GM12878 (cell line): ENCODE data around the gene ZFP28. TPM values are rescaled to one million over a fixed set of nuclear protein-coding genes. Genes with fewer than 3 reads are reported as not detected.
A peak's percentile ranks its signal among the peaks of the same experiment; 100 is the strongest.

ENCODE experiments used
- CREM ChIP-seq: IDR thresholded peaks from 2 replicates; pipeline ENCODE4 v1.6.1; 2014; ENCODE audit warnings: antibody characterized with exemption, low read depth
- DPF2 ChIP-seq: fragments of 450-650 bp; IDR thresholded peaks from 2 replicates; pipeline ENCODE4 v1.6.1; 2017; ENCODE audit warnings: mild to moderate bottlenecking
- GABPA ChIP-seq: IDR thresholded peaks from 2 replicates; pipeline ENCODE4 v1.6.1; 2014; ENCODE audit warnings: antibody characterized with exemption, low read depth, mild to moderate bottlenecking, inconsistent platforms
- KLF5 ChIP-seq: fragments of 450-650 bp; IDR thresholded peaks from 2 replicates; pipeline ENCODE4 v1.6.1; 2014; ENCODE audit warnings: mild to moderate bottlenecking; ENCODE audit not compliant: partially characterized antibody
- MYC ChIP-seq: IDR thresholded peaks from 2 replicates; pipeline ENCODE4 v1.6.1; 2011; ENCODE audit warnings: mild to moderate bottlenecking, low read length, moderate library complexity, inconsistent platforms; ENCODE audit not compliant: insufficient read depth, insufficient replicate concordance, insufficient read length, severe bottlenecking
- NR2C2 ChIP-seq: IDR thresholded peaks from 2 replicates; pipeline ENCODE4 v1.6.1; 2011; ENCODE audit warnings: borderline replicate concordance, low read depth; ENCODE audit not compliant: control insufficient read depth, insufficient read length
- SIX5 ChIP-seq: IDR thresholded peaks from 2 replicates; pipeline ENCODE4 v1.6.1; 2011; ENCODE audit warnings: mild to moderate bottlenecking, low read depth, low read length, moderate library complexity; ENCODE audit not compliant: severe bottlenecking
- SKIL ChIP-seq: fragments of 450-650 bp; IDR thresholded peaks from 2 replicates; pipeline ENCODE4 v1.6.1; 2017; ENCODE audit warnings: mild to moderate bottlenecking, low read depth, inconsistent platforms; ENCODE audit not compliant: poor library complexity, severe bottlenecking
- TAF1 ChIP-seq: IDR thresholded peaks from 2 replicates; pipeline ENCODE4 v1.6.1; 2011; ENCODE audit warnings: mild to moderate bottlenecking, low read depth, low read length, borderline replicate concordance
- polyA plus RNA-seq, 11 experiments: library from polyadenylated mRNA; depleted of rRNA in 4 of 11; unstranded in 6 of 11; stranded (reverse) in 5 of 11; fragments of >200 nt; fragmentation: Nextera tagmentation in 4 of 11; fragmentation: Illumina TruSeq in 1 of 11; extraction: Ambion mirVana in 4 of 11; extraction: Trizol in 1 of 11; gene quantifications; 1 replicate in 1 of 11; 2 replicates in 10 of 11; pipeline versions ENCODE4 v1.2.1 to v1.2.3, GENCODE V29; 2011 to 2016; ENCODE audit warnings: inconsistent platforms in 2 of 11, missing spikeins in 2 of 11, low read depth in 1 of 11
- total RNA-seq, 4 experiments: library from RNA; depleted of rRNA in 3 of 4; stranded (reverse); fragments of >200 nt in 3 of 4; fragmentation: Illumina TruSeq in 1 of 4; extraction: Trizol in 1 of 4; gene quantifications; 2 replicates each; pipeline versions ENCODE4 v1.2.1 to v1.2.3, GENCODE V29; 2013 to 2021
- TF ChIP-seq, protein P1 (sequence below): IDR thresholded peaks from 2 replicates; pipeline ENCODE4 v1.6.1; 2011; ENCODE audit warnings: borderline replicate concordance, low read depth, mild to moderate bottlenecking, moderate library complexity, mixed read lengths, low read length; ENCODE audit not compliant: insufficient read depth; ENCODE audit errors: extremely low read length
- TF ChIP-seq, protein P2 (sequence below): IDR thresholded peaks from 2 replicates; pipeline ENCODE4 v1.6.1; 2012; ENCODE audit warnings: low read depth, low read length, improper control_type of control experiment

The ZFP28 gene
- total and polyA plus RNA-seq, 10 of the 15 experiments (the other 5 are each of a cell fraction or from before 2014, with no cell fraction given): 0.01 to 0.13 (median 0.05) TPM; not detected in 2

DNA sequence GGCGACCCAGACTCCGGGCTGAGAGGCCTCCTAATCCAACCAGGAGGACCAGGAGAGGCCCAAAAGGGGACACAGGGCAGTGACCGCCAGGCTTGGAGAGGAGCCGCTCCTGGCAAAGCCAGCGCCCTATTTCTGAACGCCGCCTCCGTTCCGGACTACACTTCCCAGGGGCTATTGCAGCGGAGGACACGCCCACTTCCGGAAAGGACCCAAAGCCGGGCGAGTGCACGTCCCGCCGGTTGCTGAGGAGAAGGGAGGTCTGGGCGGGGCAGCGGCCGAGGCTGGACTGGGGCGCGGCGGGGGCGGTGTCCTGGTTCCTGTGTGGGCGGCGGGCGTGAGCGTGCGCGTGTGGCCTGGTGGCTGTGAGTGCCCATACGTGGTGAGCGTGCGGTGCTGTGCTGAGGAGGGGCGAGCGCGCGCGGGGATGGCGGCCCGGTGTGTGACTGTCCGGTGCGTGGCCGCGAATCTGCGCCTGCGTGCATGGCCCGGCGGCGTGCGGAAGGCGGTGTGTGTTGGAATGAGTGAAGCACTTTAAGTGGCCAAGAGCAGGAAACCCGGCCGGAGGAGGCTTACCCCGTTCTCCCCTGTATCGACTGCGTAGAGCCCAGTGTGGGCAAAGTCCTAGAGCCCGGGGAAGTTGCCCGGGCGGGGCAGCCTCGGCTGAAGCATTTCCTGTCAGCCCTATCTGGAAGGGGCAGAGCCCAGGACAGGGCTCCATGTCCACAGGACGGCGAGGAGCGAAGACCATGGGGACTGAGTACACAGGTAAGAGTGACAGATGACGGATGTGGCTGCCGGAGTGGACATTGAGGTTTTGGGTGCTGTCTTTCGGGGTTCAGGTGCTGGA, 28.7 kb downstream of the ZFP28 start, which contains the start of gene ZNF470 (continued):
- TF ChIP-seq, protein P1, sequence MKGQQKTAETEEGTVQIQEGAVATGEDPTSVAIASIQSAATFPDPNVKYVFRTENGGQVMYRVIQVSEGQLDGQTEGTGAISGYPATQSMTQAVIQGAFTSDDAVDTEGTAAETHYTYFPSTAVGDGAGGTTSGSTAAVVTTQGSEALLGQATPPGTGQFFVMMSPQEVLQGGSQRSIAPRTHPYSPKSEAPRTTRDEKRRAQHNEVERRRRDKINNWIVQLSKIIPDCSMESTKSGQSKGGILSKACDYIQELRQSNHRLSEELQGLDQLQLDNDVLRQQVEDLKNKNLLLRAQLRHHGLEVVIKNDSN: no peak
- peak; percentile 15 for TF ChIP-seq KLF5
- peak; percentile 61; the same call in 1 of the 2 replicates for TF ChIP-seq CREM
- no peak for TF ChIP-seq MYC
- peak; percentile 76 for TF ChIP-seq SIX5
- peak; percentile 86 for TF ChIP-seq GABPA
- no peak for TF ChIP-seq DPF2
- no peak for TF ChIP-seq NR2C2
- TF ChIP-seq SKIL: no peak
- TF ChIP-seq, protein P2, sequence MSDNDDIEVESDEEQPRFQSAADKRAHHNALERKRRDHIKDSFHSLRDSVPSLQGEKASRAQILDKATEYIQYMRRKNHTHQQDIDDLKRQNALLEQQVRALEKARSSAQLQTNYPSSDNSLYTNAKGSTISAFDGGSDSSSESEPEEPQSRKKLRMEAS: peak; percentile 17; the same call in 1 of the 2 replicates
- TF ChIP-seq TAF1: no peak; the same call in 1 of the 2 replicates
